ENCODE measurements around the gene C6orf47. TPM values are rescaled to one million over a fixed set of nuclear protein-coding genes. Genes with fewer than 3 reads are reported as not detected.

Gene C6orf47
- total RNA-seq, 1 experiment from 2014 or later, result 18.0 TPM

DNA sequence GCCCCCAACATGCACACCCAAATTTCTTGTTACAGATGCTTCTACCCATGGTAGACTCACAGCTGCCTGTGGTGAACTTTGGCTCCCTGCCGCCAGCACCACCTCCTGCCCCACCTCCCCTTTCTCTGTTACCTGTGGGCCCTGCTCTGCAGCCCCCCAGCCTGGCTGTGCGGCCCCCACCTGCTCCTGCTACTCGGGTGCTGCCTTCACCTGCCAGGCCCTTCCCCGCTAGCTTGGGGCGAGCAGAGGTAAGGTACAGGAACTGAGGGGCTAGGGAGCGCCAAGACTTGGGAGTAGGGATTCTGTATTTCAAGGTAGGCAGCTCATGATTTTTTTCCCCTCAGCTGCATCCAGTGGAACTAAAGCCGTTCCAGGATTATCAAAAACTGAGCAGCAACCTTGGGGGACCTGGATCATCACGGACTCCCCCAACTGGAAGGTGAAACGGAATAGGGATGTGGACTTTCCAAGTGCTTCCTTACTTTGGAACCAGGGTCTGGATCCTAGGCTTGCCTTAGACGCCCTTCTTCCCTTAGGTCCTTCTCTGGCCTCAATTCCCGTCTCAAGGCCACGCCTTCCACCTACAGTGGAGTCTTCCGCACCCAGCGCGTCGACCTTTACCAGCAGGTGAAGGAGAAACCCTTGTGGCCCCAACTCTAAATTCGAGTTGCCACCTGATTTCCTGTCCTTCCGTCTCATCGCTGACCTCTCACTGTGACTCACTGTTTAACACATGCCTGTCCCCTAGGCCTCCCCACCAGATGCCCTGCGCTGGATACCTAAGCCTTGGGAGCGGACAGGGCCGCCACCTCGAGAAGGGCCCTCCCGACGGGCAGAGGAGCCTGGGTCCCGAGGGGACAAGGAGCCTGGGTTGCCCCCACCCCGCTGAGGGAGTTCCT is 23.6 kb downstream of the C6orf47 start:
- DNase-seq (ENCODE audit: low read depth), result no peak

DNA sequence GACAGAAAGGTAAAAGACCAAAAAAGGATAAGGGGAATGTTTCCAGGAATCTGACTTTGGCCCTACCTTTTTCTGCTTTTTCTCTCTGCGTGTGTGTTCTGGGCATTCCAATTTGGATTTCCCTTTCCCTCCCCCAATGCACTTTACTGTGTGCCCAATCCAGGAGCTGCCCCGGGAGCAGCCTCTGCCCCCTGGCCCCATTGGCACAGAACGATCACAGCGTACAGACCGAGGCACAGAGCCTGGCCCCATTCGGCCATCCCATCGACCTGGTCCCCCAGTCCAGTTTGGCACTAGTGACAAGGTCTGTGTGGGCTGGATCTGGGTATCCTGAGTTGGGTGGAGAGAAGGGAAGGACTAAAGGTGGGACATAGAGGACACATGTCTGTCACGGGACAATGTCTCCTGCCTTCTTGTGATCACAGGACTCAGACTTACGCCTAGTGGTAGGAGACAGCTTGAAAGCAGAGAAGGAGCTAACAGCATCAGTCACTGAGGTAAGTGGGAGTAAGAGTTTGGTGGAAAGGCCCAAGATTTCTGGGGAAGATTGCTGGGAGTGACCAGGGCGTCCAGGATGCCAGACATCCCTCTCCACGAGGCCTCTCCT is 25.5 kb downstream of the C6orf47 start:
- no peak for DNase-seq (ENCODE audit: low read depth)

DNA sequence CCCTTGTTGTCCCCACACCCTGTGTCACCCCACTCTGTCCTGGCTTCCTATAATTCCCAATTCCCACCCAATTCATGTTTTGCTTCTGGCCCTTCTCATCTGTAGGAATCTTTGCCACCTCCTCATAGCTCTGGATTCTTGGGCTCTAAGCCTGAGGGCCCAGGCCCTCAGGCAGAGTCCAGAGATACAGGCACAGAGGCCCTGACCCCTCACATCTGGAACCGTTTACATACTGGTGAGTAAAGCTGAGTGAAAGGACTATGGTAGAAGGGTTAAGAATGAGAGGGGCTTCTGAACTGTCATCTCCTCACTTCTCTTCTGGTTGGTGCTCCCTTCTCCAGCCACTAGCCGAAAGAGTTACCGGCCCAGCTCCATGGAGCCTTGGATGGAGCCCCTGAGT is 26.4 kb downstream of the C6orf47 start:
- no peak for DNase-seq (ENCODE audit: low read depth)

DNA sequence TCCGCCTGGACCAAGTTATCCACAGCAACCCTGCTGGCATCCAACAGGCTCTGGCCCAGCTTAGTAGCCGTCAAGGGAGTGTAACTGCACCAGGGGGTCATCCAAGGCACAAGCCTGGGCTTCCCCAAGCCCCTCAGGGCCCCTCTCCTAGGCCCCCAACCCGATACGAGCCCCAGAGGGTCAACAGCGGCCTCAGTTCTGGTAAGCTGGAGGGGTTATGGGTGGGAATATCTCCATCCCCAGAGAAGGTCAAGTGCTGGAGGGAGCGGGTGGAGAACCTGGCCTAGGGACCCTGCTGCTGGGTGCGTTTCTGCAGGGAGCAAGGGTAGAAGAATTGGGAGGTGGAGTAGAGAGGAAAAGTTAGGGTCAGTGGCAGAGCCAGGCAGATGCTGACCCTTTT is 27.1 kb downstream of the C6orf47 start:
- DNase-seq (ENCODE audit: low read depth), result no peak

DNA sequence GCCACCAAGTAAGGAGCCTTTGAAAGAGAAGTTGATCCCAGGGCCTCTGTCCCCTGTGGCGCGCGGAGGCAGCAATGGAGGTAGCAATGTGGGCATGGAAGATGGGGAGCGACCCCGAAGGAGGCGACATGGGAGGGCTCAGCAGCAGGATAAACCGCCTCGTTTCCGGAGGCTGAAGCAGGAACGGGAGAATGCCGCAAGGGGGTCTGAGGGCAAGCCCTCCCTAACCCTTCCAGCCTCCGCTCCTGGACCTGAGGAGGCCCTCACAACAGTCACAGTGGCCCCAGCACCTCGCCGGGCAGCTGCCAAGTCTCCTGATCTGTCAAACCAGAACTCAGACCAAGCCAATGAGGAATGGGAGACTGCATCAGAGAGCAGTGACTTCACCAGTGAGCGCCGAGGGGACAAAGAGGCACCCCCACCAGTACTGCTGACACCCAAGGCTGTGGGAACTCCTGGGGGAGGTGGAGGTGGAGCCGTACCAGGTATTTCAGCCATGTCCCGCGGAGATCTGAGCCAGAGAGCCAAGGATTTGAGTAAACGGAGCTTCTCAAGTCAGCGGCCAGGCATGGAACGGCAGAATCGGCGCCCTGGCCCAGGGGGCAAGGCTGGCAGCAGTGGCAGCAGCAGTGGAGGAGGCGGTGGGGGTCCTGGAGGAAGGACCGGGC is 28.2 kb downstream of the C6orf47 start:
- no peak for DNase-seq (ENCODE audit: low read depth)

DNA sequence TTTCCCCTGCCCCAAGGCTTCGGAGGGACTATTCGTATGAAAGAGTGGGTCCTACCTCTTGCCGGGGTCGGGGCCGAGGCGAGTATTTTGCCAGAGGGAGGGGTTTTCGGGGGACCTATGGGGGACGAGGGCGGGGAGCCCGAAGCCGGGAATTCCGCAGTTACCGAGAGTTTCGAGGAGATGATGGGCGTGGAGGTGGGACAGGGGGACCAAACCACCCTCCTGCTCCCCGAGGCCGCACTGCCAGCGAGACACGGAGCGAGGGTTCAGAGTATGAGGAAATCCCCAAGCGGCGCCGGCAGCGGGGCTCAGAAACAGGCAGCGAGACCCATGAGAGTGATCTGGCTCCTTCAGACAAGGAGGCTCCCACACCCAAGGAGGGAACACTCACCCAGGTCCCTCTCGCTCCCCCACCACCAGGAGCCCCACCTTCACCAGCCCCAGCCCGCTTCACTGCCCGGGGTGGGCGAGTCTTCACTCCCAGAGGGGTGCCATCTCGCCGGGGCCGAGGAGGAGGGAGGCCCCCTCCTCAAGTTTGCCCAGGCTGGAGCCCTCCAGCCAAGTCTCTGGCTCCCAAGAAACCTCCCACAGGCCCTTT is 28.8 kb downstream of the C6orf47 start:
- no peak for DNase-seq (ENCODE audit: low read depth)

DNA sequence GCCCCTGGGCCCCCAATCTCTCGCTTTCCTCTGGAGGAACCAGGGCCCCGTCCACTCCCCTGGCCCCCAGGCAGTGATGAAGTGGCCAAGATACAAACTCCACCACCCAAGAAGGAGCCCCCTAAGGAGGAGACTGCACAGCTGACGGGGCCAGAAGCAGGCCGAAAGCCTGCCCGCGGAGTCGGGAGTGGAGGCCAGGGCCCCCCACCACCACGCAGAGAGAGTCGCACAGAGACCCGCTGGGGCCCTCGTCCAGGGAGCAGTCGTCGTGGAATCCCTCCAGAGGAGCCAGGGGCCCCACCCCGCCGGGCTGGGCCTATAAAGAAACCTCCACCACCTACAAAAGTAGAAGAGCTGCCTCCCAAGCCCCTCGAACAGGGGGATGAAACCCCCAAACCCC is 29.4 kb downstream of the C6orf47 start:
- DNase-seq (ENCODE audit: low read depth), result no peak

DNA sequence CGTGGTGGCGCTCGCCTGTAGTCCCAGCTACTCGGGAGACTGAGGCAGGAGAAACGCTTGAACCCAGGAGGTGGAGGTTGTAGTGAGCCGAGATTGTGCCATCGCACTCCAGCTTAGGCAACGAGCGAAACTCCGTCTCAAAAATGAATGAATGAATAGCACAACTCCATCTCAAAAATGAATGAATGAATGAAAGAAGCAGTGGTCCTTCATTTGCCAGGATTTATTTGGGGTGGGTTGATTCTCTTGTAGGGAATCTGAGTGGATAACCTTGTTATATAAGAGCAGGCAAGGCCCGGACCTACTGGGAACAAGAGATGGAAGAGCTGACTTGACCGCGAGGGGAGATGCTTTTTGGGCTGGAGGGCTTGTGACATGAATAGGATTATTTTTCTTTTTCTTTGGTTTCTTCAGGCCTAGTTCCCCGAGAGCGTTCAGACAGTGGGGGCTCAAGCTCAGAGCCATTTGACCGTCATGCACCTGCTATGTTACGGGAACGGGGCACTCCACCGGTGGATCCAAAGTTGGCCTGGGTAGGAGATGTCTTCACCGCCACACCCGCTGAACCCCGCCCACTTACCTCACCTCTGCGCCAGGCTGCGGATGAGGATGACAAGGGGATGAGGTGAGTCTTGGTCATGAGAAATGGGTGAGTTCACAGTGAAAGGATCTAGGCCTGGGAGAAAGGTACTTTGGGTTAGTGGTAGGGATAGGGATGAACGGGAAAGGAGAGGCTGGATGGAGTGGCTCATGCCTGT is 30.2 kb downstream of the C6orf47 start:
- no peak for DNase-seq (ENCODE audit: low read depth)

DNA sequence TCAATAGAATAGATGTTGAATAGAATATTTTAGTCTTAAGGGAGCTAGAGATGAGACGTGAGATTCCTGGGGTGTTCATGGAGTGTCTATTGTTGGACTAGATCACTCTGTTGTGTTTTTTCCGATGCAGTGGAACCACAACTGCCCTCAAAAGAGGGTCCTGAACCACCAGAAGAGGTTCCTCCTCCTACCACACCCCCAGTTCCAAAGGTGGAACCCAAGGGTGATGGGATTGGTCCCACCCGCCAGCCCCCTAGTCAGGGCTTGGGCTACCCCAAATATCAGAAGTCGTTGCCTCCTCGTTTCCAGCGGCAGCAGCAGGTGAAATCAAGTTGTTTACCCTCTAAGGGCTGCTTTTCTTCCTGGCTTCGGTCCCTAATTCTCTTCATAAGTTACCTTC is 31.6 kb downstream of the C6orf47 start:
- no peak for DNase-seq (ENCODE audit: low read depth)

DNA sequence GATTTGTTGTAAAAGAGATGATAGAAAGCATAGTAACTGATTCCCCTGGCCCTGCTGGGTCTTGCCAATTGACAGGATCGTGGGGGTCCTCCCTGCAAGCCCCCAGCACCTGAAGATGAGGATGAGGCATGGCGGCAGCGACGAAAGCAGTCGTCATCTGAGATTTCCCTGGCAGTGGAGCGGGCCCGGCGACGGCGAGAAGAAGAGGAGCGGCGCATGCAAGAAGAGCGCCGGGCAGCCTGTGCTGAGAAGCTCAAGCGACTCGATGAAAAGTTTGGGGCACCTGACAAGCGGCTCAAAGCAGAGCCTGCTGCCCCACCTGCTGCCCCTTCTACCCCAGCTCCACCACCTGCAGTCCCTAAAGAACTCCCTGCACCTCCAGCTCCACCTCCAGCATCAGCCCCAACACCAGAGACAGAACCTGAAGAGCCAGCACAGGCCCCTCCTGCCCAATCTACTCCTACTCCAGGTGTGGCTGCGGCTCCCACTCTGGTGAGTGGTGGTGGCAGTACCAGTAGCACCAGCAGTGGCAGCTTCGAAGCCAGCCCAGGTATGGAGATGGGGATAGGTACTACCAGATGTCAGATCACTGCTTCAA is 32.8 kb downstream of the C6orf47 start:
- no peak for DNase-seq (ENCODE audit: low read depth)

DNA sequence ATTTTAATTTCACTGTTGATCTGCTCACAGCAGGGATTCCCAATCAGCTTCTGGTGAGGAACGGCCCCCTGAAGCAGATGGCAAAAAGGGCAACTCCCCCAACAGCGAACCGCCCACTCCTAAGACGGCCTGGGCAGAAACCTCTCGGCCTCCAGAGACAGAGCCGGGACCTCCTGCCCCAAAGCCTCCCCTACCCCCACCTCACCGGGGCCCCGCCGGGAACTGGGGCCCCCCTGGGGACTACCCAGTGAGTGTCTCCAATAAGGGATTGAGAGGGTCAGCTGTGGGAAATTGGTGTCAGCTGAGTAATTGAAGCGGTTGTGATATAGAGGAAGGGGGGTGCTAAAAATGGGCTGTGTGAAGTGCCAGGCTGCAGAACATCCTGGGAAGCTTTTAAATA is 33.6 kb downstream of the C6orf47 start:
- no peak for DNase-seq (ENCODE audit: low read depth)

DNA sequence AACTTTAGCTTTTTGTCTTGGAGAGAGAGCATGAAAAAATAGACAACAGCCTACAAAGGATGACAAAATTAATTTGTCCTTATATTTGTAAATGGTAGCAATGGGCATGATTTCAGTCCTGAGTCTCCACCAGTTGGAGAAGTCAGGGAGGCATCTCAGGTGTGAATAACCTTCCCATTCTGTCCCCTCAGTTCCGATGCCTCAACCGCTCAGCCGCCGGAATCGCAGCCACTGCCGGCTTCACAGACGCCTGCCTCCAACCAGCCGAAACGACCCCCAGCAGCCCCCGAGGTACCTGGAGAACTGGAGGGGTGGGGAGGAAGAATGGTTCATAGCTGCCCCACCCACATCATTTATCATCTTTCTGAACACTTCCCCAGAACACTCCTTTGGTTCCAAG is 36.5 kb downstream of the C6orf47 start:
- DNase-seq (ENCODE audit: low read depth), result no peak

DNA sequence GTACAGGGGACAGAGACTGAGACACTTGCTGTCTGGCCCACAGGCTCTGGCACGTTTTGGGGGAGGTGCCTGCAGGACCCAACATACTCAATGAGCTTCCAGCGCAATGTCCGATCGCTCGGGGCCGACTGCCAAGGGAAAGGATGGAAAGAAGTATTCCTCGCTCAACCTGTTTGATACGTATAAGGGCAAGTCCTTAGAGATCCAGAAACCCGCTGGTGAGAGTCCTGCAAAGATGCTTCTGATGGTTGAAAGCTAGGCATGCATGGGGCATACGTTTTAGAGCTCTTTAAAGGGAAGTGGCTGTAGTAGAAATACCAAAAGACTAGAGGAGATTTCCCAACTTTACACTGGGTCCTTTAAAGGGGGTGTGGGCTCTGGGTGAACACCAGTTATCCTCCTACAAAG is 37.9 kb downstream of the C6orf47 start:
- no peak for DNase-seq (ENCODE audit: low read depth)

DNA sequence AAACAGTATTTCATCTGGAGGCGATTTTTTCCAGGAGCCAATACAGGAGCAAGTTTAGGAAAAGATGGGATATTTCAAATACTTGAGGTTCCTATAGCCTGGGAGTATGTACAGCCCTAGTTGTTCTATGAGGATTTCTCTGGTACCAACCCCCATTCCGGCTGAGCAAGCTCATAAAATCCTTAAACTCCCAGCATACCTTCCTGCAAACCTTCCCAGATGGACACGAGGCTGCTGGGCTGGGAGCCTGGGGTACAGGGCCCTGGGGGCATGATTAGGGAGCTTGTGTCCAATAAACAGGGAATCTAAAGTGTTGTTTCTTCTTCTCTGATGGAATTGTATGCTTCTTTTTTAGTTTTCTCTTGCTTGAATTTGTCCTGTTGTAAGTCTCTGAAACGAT is 38.6 kb downstream of the C6orf47 start:
- no peak for DNase-seq (ENCODE audit: low read depth)

DNA sequence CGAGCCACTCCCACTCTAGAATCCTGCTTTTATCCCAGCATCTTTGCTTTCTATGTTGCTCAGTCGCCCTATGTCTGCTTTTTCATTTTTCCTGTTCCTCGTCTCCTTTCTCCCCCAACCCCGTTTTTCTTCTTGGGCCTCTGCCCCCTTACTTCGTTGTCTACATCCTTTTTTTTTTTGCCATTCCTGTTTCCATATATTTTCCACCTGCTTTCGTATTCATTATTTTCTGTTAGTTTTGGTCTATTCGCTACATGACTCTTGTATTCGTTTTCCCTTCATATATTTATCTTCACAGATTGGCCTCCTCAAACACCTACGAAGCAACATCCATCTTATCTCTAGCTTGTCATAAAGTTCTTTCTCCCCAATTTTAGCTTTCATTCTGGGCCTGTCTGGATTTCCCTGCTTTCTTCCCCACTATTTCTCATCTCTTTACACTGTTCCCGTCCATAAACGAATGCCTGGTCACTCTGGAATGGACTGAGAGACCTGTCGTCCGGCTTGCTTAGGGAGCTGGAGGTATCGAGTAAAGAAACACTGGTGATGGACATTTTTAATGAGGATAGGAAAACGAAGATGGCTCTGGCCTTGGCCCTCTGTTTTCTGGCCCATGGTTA is 39.1 kb downstream of the C6orf47 start:
- DNase-seq (ENCODE audit: low read depth), result no peak

DNA sequence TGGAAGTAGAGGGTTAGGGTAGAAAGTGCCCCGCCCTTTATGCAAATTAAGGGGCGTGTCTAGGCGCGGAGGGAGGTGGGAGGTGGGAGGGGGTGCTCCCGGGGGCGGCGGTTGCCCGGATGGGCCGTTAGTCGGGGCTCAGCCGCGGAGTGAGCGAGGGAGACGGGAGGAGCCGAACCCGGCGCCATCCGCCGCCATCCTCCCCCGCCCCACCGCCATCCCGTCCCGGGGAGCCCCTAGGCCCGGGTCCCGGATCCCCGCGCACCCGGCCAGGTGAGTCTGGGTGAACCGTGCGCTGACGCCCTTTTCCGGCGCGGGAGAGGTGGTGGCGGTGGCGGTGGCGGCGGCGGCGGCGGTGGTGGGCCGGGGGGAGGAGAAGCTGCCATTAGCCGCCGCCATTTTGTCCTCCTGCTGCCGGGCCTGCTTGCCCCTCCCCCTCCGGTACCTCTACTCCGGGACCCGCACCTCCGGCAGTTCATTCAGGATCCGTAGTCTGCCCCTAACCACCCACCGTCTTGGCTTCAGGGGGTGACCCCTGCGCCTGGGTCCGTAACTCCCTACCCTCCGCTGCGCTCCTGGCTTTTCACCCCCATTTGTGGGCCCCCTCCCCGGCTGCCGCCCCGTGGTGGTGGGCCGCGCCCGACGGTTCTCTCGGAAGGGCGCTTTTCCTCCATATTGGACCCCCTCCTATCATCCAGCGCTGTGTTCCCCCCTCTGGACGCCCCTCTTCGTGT is 39.8 kb downstream of the C6orf47 start, which contains the start of gene PRRC2A:
Gene PRRC2A, plus strand, starts transcription at position 130 of the 734 bp plus-strand sequence. CDS start 2,075 bp downstream, outside the sequence.
- no peak for DNase-seq (ENCODE audit: low read depth)

DNA sequence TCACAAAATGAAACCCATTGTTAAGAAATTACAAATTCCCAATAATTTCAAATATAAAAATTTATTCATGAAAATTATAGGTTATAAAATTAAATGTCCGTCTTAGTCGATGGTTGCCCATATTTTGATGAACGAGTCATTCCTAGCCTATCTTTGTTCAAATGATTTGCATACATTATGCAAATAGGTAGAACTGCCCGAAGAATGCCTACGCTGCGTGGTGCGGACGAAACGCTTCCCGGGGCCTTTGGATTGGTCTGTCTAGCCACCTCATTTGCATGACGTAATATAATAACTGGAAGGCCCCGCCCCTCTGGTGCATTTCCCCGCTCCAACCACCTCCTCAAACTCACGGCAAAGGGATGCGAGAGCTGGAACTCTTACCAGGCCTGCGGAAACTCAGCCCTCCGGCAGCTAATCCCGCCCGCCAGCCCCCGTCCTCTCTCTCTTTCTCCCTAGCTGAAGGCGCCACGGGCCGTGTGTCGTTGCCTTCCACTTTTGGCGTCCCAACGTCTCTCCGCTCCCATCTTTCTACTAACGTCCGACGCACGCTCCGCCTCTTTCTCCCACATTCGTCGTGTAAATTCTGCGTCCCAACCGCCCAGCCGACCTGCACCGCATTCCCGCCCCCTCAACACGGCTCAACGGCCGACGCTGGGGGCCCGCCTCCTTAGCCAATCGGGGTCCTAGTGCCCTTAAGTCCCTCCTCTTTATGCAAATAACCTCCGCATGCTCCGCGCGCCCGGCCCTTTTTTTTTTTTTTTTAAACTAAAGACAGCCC is 40.6 kb downstream of the C6orf47 start:
- peak; percentile 100 for DNase-seq (ENCODE audit: low read depth)

DNA sequence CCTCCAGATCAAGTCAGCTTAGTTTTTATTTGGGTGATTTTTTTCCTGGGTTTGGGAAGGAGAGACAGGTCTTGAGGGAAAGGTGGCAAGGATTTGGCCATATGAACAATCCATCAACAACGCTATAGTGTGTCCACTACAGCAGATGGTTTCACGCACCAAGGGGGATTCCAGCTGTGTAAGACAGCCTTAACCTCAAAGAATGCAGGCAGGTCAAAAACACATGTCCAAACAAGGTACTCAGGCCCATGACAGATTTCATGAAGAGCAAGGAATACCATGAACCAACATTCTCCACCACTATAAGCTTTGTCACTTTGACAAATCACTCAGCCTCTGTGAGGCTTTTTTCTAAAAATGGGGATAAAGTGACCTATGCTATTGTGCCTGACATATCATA is 43.6 kb downstream of the C6orf47 start:
- DNase-seq (ENCODE audit: low read depth), result no peak

DNA sequence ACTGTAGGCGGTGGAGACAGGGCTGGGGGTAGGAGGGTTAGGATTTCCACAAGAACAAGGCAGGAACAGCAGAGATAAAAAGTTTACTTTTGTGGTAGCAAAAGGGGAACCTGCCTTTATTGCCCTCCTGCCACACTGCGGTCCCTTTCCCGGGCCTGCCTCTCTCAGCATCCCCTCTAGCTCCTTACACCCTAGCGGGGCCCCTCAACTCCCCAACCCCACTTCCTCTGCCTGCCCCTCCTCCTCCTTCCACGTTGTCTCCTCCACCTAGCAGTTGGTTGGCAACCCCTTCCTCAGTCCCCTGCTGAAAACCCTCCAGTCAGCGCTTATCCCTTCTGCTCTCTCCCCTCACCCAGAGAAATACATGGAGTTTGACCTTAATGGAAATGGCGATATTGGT is 44.8 kb downstream of the C6orf47 start:
- no peak for DNase-seq (ENCODE audit: low read depth)

Data from Daoy (cell line).